DND-41 (cell line): ENCODE data around the gene SPEM2.

ENCODE experiments used
- ATAC-seq: fragments of 200-7000 bp; cut with Tn5 transposase; 3 replicates; pipeline ENCODE4 v1.9.1; 2021; ENCODE audit warnings: low read depth; ENCODE audit not compliant: insufficient read depth
- DNase-seq: peaks from one replicate; pipeline ENCODE4 v3.0.0-alpha.2; 2020
- H2AFZ ChIP-seq: 2 replicates; pipeline ENCODE4 v1.6.0; 2012; ENCODE audit warnings: low read depth, low read length
- H3K27ac ChIP-seq: 2 replicates; pipeline ENCODE4 v1.5.1; 2012; ENCODE audit warnings: low read length, inconsistent platforms
- H3K27me3 ChIP-seq: fragments of 200-600 bp; sonication (generic); 2 replicates; pipeline ENCODE4 v1.6.0; 2012; ENCODE audit warnings: low read length, mild to moderate bottlenecking, inconsistent platforms; ENCODE audit not compliant: insufficient read depth, poor library complexity
- H3K36me3 ChIP-seq: 2 replicates; pipeline ENCODE4 v1.5.1; 2012; ENCODE audit warnings: low read length, inconsistent platforms; ENCODE audit not compliant: insufficient read depth
- H3K4me1 ChIP-seq: 2 replicates; pipeline ENCODE4 v1.5.1; 2012; ENCODE audit warnings: mild to moderate bottlenecking, low read length; ENCODE audit not compliant: insufficient read depth
- H3K4me2 ChIP-seq: 2 replicates; pipeline ENCODE4 v1.6.0; 2012; ENCODE audit warnings: mild to moderate bottlenecking, moderate library complexity, low read length, inconsistent platforms; ENCODE audit not compliant: insufficient read depth
- H3K4me3 ChIP-seq, 2 experiments: fragments of 200-600 bp in 1 of 2; shearing (Covaris generic) in 1 of 2; 2 replicates each; pipeline ENCODE4 v1.5.1; 2012 to 2016; ENCODE audit warnings: inconsistent platforms in 2 of 2, low read length in 2 of 2, mild to moderate bottlenecking in 2 of 2, low read depth in 1 of 2, moderate library complexity in 1 of 2
- H3K79me2 ChIP-seq: 2 replicates; pipeline ENCODE4 v1.6.0; 2012; ENCODE audit warnings: low read length, inconsistent platforms; ENCODE audit not compliant: insufficient read depth
- H3K9ac ChIP-seq: 2 replicates; pipeline ENCODE4 v1.6.0; 2012; ENCODE audit warnings: low read depth, mild to moderate bottlenecking, inconsistent platforms, low read length, moderate library complexity
- H3K9me3 ChIP-seq: 2 replicates; pipeline ENCODE4 v1.5.1; 2012; ENCODE audit warnings: low read length, moderate library complexity, mild to moderate bottlenecking, inconsistent platforms; ENCODE audit not compliant: insufficient read depth, severe bottlenecking
- H4K20me1 ChIP-seq: 2 replicates; pipeline ENCODE4 v1.6.0; 2012; ENCODE audit warnings: low read length; ENCODE audit not compliant: insufficient read depth
- EZH2 ChIP-seq: IDR thresholded peaks from 3 replicates; pipeline ENCODE4 v1.6.1; 2012; ENCODE audit warnings: borderline replicate concordance, low read depth, mild to moderate bottlenecking, moderate library complexity, low read length, inconsistent platforms; ENCODE audit not compliant: severe bottlenecking
- TF ChIP-seq, protein P1 (sequence below): IDR thresholded peaks from 2 replicates; pipeline ENCODE4 v1.5.1; 2012; ENCODE audit warnings: borderline replicate concordance, low read length, moderate library complexity, mild to moderate bottlenecking; ENCODE audit not compliant: poor library complexity, severe bottlenecking; ENCODE audit errors: extremely low read depth

SPEM2 gene

DNA sequence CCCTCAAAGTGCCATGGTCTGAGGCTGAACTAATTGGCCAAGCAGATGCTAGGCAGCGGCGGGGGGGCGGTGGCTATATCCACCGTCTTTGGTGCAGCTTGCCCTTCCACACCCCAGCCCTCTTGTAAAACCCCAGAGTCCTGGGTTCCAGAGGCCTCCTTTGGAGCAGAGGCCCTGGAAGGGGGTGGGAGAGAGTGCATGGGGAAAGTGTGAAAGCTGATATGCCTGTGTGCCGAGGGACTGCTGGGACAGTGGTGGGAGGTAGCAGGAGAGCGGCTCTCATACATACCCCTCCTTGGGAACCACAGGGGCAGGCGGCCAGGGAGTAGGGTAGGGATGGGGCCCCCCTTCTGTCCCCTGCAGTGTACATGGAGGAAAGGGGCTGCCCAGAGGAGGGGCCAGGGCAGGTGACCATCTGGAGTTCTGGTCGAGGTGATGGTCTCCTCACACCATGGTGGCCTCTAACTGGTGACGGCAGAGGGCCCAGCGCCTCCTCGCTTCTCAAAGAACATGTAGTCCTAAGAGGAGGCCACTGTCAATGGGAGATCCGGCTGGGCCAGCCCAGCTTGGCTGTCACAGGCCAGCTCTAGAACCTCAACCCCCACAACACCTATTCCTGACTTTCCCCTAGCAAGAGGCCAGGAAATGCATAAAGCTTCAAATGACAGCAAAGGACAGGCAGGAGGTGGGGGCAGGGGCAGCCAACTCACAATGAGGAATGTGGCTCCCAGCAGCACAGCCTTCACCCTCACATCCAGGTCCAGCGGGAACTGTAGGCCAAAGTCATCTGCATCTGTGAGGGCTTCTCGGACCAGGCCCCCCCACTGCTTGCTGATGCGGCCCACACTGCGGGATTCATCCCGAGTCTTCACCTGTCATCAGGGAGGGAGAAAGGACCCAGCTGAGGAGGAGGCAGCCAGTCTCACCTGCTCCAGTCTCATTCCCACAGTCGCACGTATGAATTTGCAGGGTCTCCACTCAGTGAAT is 35.2 kb upstream of the SPEM2 start:
- H3K9me3 ChIP-seq = no peaks in the 10 kb centered on the region
- H3K4me2 ChIP-seq = no peak overlapping the region
- DNase-seq (no peak), ATAC-seq (no peak)
- H3K9ac ChIP-seq = no peak overlapping the region
- TF ChIP-seq, protein P1, sequence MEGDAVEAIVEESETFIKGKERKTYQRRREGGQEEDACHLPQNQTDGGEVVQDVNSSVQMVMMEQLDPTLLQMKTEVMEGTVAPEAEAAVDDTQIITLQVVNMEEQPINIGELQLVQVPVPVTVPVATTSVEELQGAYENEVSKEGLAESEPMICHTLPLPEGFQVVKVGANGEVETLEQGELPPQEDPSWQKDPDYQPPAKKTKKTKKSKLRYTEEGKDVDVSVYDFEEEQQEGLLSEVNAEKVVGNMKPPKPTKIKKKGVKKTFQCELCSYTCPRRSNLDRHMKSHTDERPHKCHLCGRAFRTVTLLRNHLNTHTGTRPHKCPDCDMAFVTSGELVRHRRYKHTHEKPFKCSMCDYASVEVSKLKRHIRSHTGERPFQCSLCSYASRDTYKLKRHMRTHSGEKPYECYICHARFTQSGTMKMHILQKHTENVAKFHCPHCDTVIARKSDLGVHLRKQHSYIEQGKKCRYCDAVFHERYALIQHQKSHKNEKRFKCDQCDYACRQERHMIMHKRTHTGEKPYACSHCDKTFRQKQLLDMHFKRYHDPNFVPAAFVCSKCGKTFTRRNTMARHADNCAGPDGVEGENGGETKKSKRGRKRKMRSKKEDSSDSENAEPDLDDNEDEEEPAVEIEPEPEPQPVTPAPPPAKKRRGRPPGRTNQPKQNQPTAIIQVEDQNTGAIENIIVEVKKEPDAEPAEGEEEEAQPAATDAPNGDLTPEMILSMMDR = no peak
- no peak for TF ChIP-seq EZH2
- no peak overlapping the region for H3K4me3 ChIP-seq
- H3K36me3 ChIP-seq = no peaks in the 10 kb centered on the region
- no peaks in the 10 kb centered on the region for H3K79me2 ChIP-seq
- no peaks in the 10 kb centered on the region for H3K27me3 ChIP-seq
- H3K4me1 ChIP-seq = peaks cover 19% of the 10 kb centered on the region
- no peak overlapping the region for H2AFZ ChIP-seq
- H4K20me1 ChIP-seq = no peaks in the 10 kb centered on the region
- no peak overlapping the region for H3K27ac ChIP-seq

DNA sequence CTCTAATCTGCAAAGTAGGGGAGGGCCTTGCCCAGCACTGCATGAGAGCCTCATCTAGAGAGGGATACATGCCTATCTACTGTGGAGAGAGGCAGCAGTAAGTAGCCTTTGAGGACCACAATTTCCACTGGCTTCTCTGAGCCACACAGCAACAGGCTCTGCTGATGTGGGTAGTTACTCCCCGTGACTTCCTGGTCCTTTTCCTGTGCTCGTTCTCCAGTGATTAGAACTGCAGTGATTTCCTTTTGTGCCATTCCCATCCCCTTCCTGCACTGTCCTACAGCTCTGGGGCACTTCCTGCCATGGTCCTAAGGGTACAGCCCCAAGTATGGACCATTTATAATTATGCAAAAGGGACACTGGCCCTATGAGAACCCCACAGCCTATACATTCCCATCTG is 34.1 kb upstream of the SPEM2 start:
- Histone ChIP-seq H4K20me1 (no peaks in the 10 kb centered on the region), H3K27me3 (no peaks in the 10 kb centered on the region), H3K4me2 (no peak overlapping the region), H2AFZ (no peak overlapping the region), H3K4me1 (peaks cover 20% of the 10 kb centered on the region), H3K36me3 (no peaks in the 10 kb centered on the region), H3K79me2 (no peaks in the 10 kb centered on the region), H3K9me3 (no peaks in the 10 kb centered on the region), H3K4me3 (no peak overlapping the region), H3K9ac (no peak overlapping the region), H3K27ac (no peak overlapping the region)
- ATAC-seq (no peak), DNase-seq (no peak)
- no peak for TF ChIP-seq EZH2
- TF ChIP-seq, protein P1 = no peak

DNA sequence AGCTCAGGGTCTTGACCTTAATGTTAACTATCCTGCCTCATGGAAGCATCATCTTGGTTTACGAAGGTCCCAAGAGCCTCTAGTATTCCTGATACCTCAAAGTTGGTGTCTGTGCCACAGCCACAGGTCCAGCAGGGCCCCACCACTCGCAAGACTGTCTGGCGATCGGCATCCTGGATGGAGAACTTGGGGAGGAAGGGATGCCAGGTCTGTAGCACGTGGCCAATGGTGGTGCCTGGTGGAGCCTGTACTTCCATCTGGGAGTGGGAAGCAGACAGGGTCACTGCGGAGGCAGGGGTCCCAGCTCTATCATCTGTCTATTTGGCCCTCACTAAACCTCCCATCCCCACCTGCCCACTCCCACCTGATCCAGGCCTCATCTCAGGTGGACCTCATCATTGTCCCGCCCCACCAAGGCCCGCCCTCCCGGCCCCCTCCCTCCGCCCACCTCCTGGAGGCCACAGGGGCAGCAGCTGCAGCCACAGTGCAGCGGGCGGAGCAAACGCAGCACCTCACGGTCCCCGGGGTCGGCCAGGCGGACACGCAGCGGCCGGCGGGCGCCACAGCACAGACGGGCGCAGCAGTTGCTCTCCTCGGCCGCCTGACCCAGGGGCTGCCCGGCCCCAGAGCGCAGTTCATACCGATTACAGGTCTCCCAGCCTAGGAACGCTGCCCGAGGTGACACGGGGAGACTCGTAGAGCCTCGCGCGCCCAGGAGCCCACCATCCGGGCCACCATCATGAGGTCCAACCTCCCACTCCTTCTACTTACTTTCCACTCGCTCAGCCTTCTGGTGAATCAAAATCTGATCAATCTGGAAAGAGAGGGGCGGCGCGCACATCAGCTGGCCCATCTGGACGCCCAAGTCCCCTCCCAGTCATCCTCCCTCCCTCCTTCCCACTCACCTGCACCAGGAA is 32.5 kb upstream of the SPEM2 start:
- no peaks in the 10 kb centered on the region for H4K20me1 ChIP-seq
- no peak for TF ChIP-seq EZH2
- TF ChIP-seq, protein P1 = no peak
- DNase-seq = no peak
- ATAC-seq = no peak
- no peaks in the 10 kb centered on the region for H3K9me3 ChIP-seq
- peak overlapping the region; percentile 81; the same call in 1 of the 2 replicates for H2AFZ ChIP-seq
- H3K4me1 ChIP-seq = peaks cover 20% of the 10 kb centered on the region
- no peaks in the 10 kb centered on the region for H3K27me3 ChIP-seq
- peak overlapping the region in 1 of 2 experiments; percentile 79; a peak in 2 of 4 replicates for H3K4me3 ChIP-seq
- H3K79me2 ChIP-seq = no peaks in the 10 kb centered on the region
- no peaks in the 10 kb centered on the region for H3K36me3 ChIP-seq
- H3K27ac ChIP-seq = no peak overlapping the region
- peak overlapping the region; percentile 76 for H3K9ac ChIP-seq
- peak overlapping the region; percentile 85 for H3K4me2 ChIP-seq
